OCI-LY1 (cell line): ENCODE data around the gene EIF4EBP2.

Experiments used
- H2AFZ ChIP-seq: fragments of 200-600 bp; sonication (generic), shearing (Covaris generic); 2 replicates; pipeline ENCODE4 v1.6.0; 2014; ENCODE audit warnings: antibody characterized with exemption, mild to moderate bottlenecking, low read length
- H3F3A ChIP-seq: fragments of 200-600 bp; sonication (generic), shearing (Covaris generic); 2 replicates; pipeline ENCODE4 v1.6.0; 2014; ENCODE audit warnings: mild to moderate bottlenecking, antibody characterized with exemption, low read length, moderate library complexity; ENCODE audit not compliant: insufficient read depth
- H3K27ac ChIP-seq: fragments of 200-600 bp; sonication (generic); 2 replicates; pipeline ENCODE4 v1.5.1; 2014; ENCODE audit warnings: low read length, mixed run types, mild to moderate bottlenecking, low read depth; ENCODE audit not compliant: poor library complexity, severe bottlenecking
- H3K27me3 ChIP-seq: fragments of 200-600 bp; sonication (generic); 2 replicates; pipeline ENCODE4 v1.6.0; 2014; ENCODE audit warnings: antibody characterized with exemption, mild to moderate bottlenecking, low read length, moderate library complexity; ENCODE audit not compliant: insufficient read depth
- H3K36me3 ChIP-seq: fragments of 200-600 bp; sonication (generic); 2 replicates; pipeline ENCODE4 v1.6.1; 2014; ENCODE audit warnings: mild to moderate bottlenecking, antibody characterized with exemption, low read length, moderate library complexity, mixed read lengths; ENCODE audit not compliant: insufficient read depth
- H3K4me1 ChIP-seq: fragments of 200-600 bp; sonication (generic); 2 replicates; pipeline ENCODE4 v1.5.1; 2014; ENCODE audit warnings: mild to moderate bottlenecking, low read length, moderate library complexity; ENCODE audit not compliant: insufficient read depth, severe bottlenecking
- H3K4me2 ChIP-seq: fragments of 200-600 bp; sonication (generic), shearing (Covaris generic); 2 replicates; pipeline ENCODE4 v1.6.1; 2014; ENCODE audit warnings: low read length
- H3K4me3 ChIP-seq: fragments of 200-600 bp; sonication (generic); 2 replicates; pipeline ENCODE4 v1.5.1; 2014; ENCODE audit warnings: low read length, low read depth, mild to moderate bottlenecking, mixed read lengths; ENCODE audit not compliant: poor library complexity, severe bottlenecking
- H3K79me2 ChIP-seq: fragments of 200-600 bp; shearing (Covaris generic); 2 replicates; pipeline ENCODE4 v1.6.1; 2016; ENCODE audit warnings: mixed run types, low read length, mixed read lengths; ENCODE audit not compliant: insufficient read depth
- H3K9ac ChIP-seq: fragments of 200-600 bp; sonication (generic), shearing (Covaris generic); 2 replicates; pipeline ENCODE4 v1.6.1; 2014; ENCODE audit warnings: mild to moderate bottlenecking, low read length, mixed read lengths
- H3K9me2 ChIP-seq: fragments of 200-600 bp; sonication (generic), shearing (Covaris generic); 2 replicates; pipeline ENCODE4 v1.6.1; 2014; ENCODE audit warnings: low read depth, mild to moderate bottlenecking, low read length, mixed read lengths
- H3K9me3 ChIP-seq: fragments of 200-600 bp; shearing (Covaris generic); 2 replicates; pipeline ENCODE4 v1.6.1; 2014; ENCODE audit warnings: low read length, mixed read lengths
- H4K20me1 ChIP-seq: fragments of 200-600 bp; sonication (generic), shearing (Covaris generic); 2 replicates; pipeline ENCODE4 v1.6.0; 2016; ENCODE audit warnings: mild to moderate bottlenecking, low read length; ENCODE audit not compliant: insufficient read depth
- EZH2 ChIP-seq: fragments of 200-600 bp; sonication (generic), shearing (Covaris generic); IDR thresholded peaks from 2 replicates; pipeline ENCODE4 v1.8.0; 2017; ENCODE audit warnings: borderline replicate concordance, mixed run types, mild to moderate bottlenecking, antibody characterized with exemption, low read length, moderate library complexity, mixed read lengths
- TF ChIP-seq, protein P1 (sequence below): fragments of 200-600 bp; sonication (generic), shearing (Covaris generic); IDR thresholded peaks from 2 replicates; pipeline ENCODE4 v1.5.1; 2017; ENCODE audit warnings: mild to moderate bottlenecking, antibody characterized with exemption, low read length, moderate library complexity, mixed read lengths

Gene EIF4EBP2

DNA sequence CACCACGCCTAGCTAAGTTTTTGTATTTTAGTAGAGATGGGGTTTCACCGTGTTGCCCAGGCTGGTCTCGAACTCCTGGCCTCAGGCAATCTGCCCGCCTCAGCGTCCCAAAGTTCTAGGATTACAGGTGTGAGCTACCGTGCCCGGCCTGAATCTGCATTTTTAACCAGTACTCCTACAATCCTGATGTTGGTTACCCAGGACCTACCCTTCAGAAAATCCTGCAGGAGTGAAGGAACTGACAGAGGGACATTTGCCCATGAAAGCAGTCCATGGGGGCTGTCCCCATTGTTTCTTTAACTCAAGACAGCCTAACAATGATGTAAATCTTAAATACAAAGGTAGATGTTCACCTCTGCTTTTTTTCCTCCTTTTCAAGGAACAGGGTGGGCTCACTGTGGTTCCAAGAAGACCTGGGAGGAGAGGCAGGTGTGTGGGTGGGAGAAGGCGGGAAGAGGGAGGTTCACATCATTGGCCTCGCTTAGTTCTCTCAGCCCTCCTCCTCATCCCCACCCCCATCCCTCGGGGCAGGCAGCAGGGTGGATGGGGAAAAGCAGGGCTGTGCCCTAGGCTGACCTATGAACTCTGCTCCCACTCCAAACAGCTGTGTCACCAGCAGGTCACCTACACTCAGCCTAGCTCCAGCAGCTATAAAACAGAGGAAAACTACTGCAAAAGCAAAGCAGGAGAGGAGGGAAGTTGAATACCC, 35.0 kb upstream of the EIF4EBP2 start:
- no peak overlapping the region for H3K4me2 ChIP-seq
- no peaks in the 10 kb centered on the region; the same call in 1 of the 2 replicates for H3K36me3 ChIP-seq
- H3K4me3 ChIP-seq, result no peak overlapping the region
- no peaks in the 10 kb centered on the region for H3K79me2 ChIP-seq
- H3K27ac ChIP-seq, result no peak overlapping the region
- H3K9me2 ChIP-seq, result no peaks in the 10 kb centered on the region
- H2AFZ ChIP-seq, result no peak overlapping the region
- no peaks in the 10 kb centered on the region for H3F3A ChIP-seq
- H3K4me1 ChIP-seq, result peaks cover 9% of the 10 kb centered on the region
- no peak overlapping the region for H3K9ac ChIP-seq
- TF ChIP-seq, protein P1, sequence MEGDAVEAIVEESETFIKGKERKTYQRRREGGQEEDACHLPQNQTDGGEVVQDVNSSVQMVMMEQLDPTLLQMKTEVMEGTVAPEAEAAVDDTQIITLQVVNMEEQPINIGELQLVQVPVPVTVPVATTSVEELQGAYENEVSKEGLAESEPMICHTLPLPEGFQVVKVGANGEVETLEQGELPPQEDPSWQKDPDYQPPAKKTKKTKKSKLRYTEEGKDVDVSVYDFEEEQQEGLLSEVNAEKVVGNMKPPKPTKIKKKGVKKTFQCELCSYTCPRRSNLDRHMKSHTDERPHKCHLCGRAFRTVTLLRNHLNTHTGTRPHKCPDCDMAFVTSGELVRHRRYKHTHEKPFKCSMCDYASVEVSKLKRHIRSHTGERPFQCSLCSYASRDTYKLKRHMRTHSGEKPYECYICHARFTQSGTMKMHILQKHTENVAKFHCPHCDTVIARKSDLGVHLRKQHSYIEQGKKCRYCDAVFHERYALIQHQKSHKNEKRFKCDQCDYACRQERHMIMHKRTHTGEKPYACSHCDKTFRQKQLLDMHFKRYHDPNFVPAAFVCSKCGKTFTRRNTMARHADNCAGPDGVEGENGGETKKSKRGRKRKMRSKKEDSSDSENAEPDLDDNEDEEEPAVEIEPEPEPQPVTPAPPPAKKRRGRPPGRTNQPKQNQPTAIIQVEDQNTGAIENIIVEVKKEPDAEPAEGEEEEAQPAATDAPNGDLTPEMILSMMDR, result no peak
- no peak for TF ChIP-seq EZH2
- H3K9me3 ChIP-seq, result no peaks in the 10 kb centered on the region
- no peaks in the 10 kb centered on the region for H3K27me3 ChIP-seq
- H4K20me1 ChIP-seq, result no peaks in the 10 kb centered on the region

DNA sequence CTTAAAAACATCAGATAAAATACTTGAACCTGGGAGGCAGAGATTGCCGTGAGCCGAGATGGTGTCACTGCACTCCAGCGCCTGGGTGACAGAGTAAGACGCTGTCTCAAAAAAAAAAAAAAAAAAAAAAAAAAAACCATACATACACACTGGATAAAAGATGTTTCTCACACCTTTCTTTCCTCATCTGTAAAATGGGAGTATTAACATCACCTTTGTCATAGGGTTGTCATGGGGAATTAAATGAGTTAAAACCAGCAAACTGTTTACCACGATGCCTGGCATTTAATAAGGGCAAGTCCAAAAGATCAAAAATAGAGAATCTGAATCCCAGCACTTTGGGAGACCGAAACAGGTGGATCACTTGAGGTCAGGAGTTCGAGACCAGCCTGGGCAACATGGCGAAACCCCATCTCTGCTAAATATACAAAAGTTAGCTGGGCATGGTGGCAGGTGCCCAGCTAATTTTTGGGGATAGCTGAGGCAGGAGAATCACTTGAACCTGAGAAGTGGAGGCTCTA, 34.4 kb upstream of the EIF4EBP2 start:
- H2AFZ ChIP-seq, result no peak overlapping the region
- no peaks in the 10 kb centered on the region for H4K20me1 ChIP-seq
- no peak overlapping the region for H3K4me2 ChIP-seq
- H3K4me1 ChIP-seq, result peaks cover 3% of the 10 kb centered on the region
- no peaks in the 10 kb centered on the region for H3F3A ChIP-seq
- H3K4me3 ChIP-seq, result no peak overlapping the region
- no peaks in the 10 kb centered on the region for H3K79me2 ChIP-seq
- no peaks in the 10 kb centered on the region for H3K27me3 ChIP-seq
- H3K9me3 ChIP-seq, result no peaks in the 10 kb centered on the region
- no peaks in the 10 kb centered on the region for H3K9me2 ChIP-seq
- no peak overlapping the region for H3K9ac ChIP-seq
- no peak for TF ChIP-seq EZH2
- TF ChIP-seq, protein P1, result no peak
- no peak overlapping the region for H3K27ac ChIP-seq
- no peaks in the 10 kb centered on the region; the same call in 1 of the 2 replicates for H3K36me3 ChIP-seq

DNA sequence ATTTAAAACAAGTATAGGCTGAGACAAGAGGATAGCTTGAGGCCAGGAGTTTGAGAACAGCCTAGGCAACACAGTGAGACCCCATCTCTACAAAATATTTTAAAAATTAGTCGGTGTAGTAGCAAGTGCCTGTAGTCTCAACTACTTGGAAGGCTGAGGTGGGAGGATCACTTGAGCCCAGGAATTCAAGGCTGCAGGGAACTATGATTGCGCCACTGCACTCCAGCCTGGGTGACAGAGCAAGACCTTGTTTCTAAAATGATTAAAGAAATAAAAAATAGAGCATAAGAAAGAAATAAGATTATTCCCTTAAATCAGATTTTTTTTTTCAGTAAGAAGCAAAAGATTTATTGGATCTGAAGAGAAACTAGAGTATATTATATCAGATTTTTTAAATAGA, 33.2 kb upstream of the EIF4EBP2 start:
- H3K79me2 ChIP-seq, result no peaks in the 10 kb centered on the region

More for the DNA sequence above, 33.2 kb upstream of the EIF4EBP2 start:
- Histone ChIP-seq H3K9me2 (no peaks in the 10 kb centered on the region), H3K36me3 (no peaks in the 10 kb centered on the region; the same call in 1 of the 2 replicates), H3K27ac (no peak overlapping the region), H3K27me3 (no peaks in the 10 kb centered on the region), H3K9me3 (no peaks in the 10 kb centered on the region), H4K20me1 (no peaks in the 10 kb centered on the region), H3K4me1 (no peaks in the 10 kb centered on the region), H2AFZ (no peak overlapping the region), H3K9ac (no peak overlapping the region), H3K4me2 (no peak overlapping the region), H3F3A (no peaks in the 10 kb centered on the region), H3K4me3 (no peak overlapping the region)
- TF ChIP-seq EZH2, result no peak
- TF ChIP-seq, protein P1, result no peak
